ENCODE measurements around the gene GLCCI1. TPM values are rescaled to one million over a fixed set of nuclear protein-coding genes. Genes with fewer than 3 reads are reported as not detected.
A peak's percentile ranks its signal among the peaks of the same experiment; 100 is the strongest.
"Not testable (repeated sequence)": the region's sequence is repeated elsewhere in the genome, so short reads cannot be mapped to it uniquely, and the experiment has no call there.

GLCCI1 gene
- total RNA-seq, 1 donor = 10.0 TPM

GRCh38 chr7:8042796-8043535, 74.4 kb downstream of the GLCCI1 start:
- no peak for DNase-seq (ENCODE audit: low read depth in 2 of 3, low spot score in 2 of 3)

GRCh38 chr7:8044761-8045430, 76.3 kb downstream of the GLCCI1 start:
- no peak for DNase-seq (ENCODE audit: low read depth in 2 of 3, low spot score in 2 of 3)

- not testable (repeated sequence) for DNase-seq (ENCODE audit: low read depth in 2 of 3, low spot score in 2 of 3)
Observed at GRCh38 chr7:8048067-8048466, 79.5 kb downstream of the GLCCI1 start.

GRCh38 chr7:8051373-8051772, 82.8 kb downstream of the GLCCI1 start:
- DNase-seq (ENCODE audit: low read depth in 2 of 3, low spot score in 2 of 3) = no peak

- no peak for DNase-seq (ENCODE audit: low read depth in 2 of 3, low spot score in 2 of 3)
Observed at GRCh38 chr7:8051998-8052397, 83.4 kb downstream of the GLCCI1 start.

GRCh38 chr7:8052824-8053223, 84.2 kb downstream of the GLCCI1 start:
- DNase-seq (ENCODE audit: low read depth in 2 of 3, low spot score in 2 of 3) = no peak

- DNase-seq (ENCODE audit: low read depth in 2 of 3, low spot score in 2 of 3) = no peak
Observed at GRCh38 chr7:8056439-8056838, 87.8 kb downstream of the GLCCI1 start.

GRCh38 chr7:8057566-8057965, 89.0 kb downstream of the GLCCI1 start:
- DNase-seq (ENCODE audit: low read depth in 2 of 3, low spot score in 2 of 3) = no peak

GRCh38 chr7:8058322-8058721, 89.7 kb downstream of the GLCCI1 start:
- no peak for DNase-seq (ENCODE audit: low read depth in 2 of 3, low spot score in 2 of 3)

GRCh38 chr7:8058852-8059251, 90.3 kb downstream of the GLCCI1 start:
- no peak for DNase-seq (ENCODE audit: low read depth in 2 of 3, low spot score in 2 of 3)

GRCh38 chr7:8060241-8060640, 91.6 kb downstream of the GLCCI1 start:
- DNase-seq (ENCODE audit: low read depth in 2 of 3, low spot score in 2 of 3) = no peak

- peak in 1 of 3 donors; percentile 10 for DNase-seq (ENCODE audit: low read depth in 2 of 3, low spot score in 2 of 3)
Observed at GRCh38 chr7:8063300-8063699, 94.7 kb downstream of the GLCCI1 start.

- no peak for DNase-seq (ENCODE audit: low read depth in 2 of 3, low spot score in 2 of 3)
Observed at GRCh38 chr7:8063706-8064297, 95.2 kb downstream of the GLCCI1 start.

- DNase-seq (ENCODE audit: low read depth in 2 of 3, low spot score in 2 of 3) = no peak
Observed at GRCh38 chr7:8064828-8065227, 96.2 kb downstream of the GLCCI1 start.

- DNase-seq (ENCODE audit: low read depth in 2 of 3, low spot score in 2 of 3) = no peak
Observed at GRCh38 chr7:8065356-8065813, 96.8 kb downstream of the GLCCI1 start.

- no peak for DNase-seq (ENCODE audit: low read depth in 2 of 3, low spot score in 2 of 3)
Observed at GRCh38 chr7:8068892-8069686, 100.5 kb downstream of the GLCCI1 start.

- DNase-seq (ENCODE audit: low read depth in 2 of 3, low spot score in 2 of 3) = no peak
Observed at GRCh38 chr7:8070451-8071180, 102.0 kb downstream of the GLCCI1 start.

- no peak for DNase-seq (ENCODE audit: low read depth in 2 of 3, low spot score in 2 of 3)
Observed at GRCh38 chr7:8078418-8078817, 109.8 kb downstream of the GLCCI1 start.

- DNase-seq (ENCODE audit: low read depth in 2 of 3, low spot score in 2 of 3) = no peak
Observed at GRCh38 chr7:8082762-8083161, 114.2 kb downstream of the GLCCI1 start.

- DNase-seq (ENCODE audit: low read depth in 2 of 3, low spot score in 2 of 3) = no peak
Observed at GRCh38 chr7:8084836-8085235, 116.2 kb downstream of the GLCCI1 start.
